ENCODE data around the gene NPTN. TPM values are rescaled to one million over a fixed set of nuclear protein-coding genes. Genes with fewer than 3 reads are reported as not detected.

Gene NPTN
- polyA plus RNA-seq, 3 donors: 86.5 to 137 (median 88.0) TPM

GRCh38 chr15:73573037-73573436, 60.2 kb downstream of the NPTN start:
- no peaks in the 10 kb centered on the region for H3K79me2 ChIP-seq (ENCODE audit: insufficient read depth, low read length)
- H3K9me3 Mint-ChIP-seq: no peaks in the 10 kb centered on the region
- no CpG with 5 or more reads among the region's 1 CpG for WGBS (ENCODE audit: insufficient coverage)
- H3K4me2 ChIP-seq (replicated peaks; ENCODE audit: extremely low read depth, low read length, poor library complexity, severe bottlenecking): no peak overlapping the region
- no peak overlapping the region for H3K4me3 Mint-ChIP-seq
- H3K36me3 Mint-ChIP-seq: peaks cover 88 to 99% of the 10 kb centered on the region in 2 donors
- peaks cover 90 to 100% of the 10 kb centered on the region in 2 donors for H3K36me3 ChIP-seq (replicated peaks in 1 of 2; ENCODE audit: control insufficient read depth in 1 of 2, insufficient read depth in 2 of 2, low read length in 2 of 2)
- H3K9me3 ChIP-seq (replicated peaks in 1 of 2; ENCODE audit: control insufficient read depth in 1 of 2, insufficient read depth in 1 of 2, low read length in 2 of 2): no peaks in the 10 kb centered on the region
- intact Hi-C loops (cut with micrococcal nuclease): no loop called here
- no peak for TF ChIP-seq CTCF (IDR thresholded peaks at IDR 0.05)
- H3K9ac ChIP-seq (ENCODE audit: insufficient read depth, low read length, poor library complexity, severe bottlenecking): no peak overlapping the region
- no peak overlapping the region for H3K27ac ChIP-seq (ENCODE audit: low read depth in 1 of 2, low read length in 2 of 2)
- H3K27me3 ChIP-seq (ENCODE audit: control insufficient read depth in 2 of 2, insufficient read depth in 2 of 2, low read length in 2 of 2): no peaks in the 10 kb centered on the region
- peaks cover 0 to 4% (median 0%) of the 10 kb centered on the region in 3 donors for H3K27me3 Mint-ChIP-seq (ENCODE audit: low read depth in 3 of 3)
- no peak overlapping the region for H2AFZ ChIP-seq (ENCODE audit: insufficient read depth, low read depth, low read length, poor library complexity, severe bottlenecking)
- peaks cover 76% of the 10 kb centered on the region for H4K20me1 ChIP-seq (ENCODE audit: insufficient read depth, low read length)
- no peak overlapping the region for H3K27ac Mint-ChIP-seq
- H3K4me1 Mint-ChIP-seq: no peaks in the 10 kb centered on the region
- H3K4me3 ChIP-seq (replicated peaks in 1 of 3; ENCODE audit: low read depth in 2 of 3, low read length in 3 of 3): no peak overlapping the region
- no peaks in the 10 kb centered on the region for H3K4me1 ChIP-seq (ENCODE audit: control insufficient read depth in 1 of 2, insufficient read depth in 2 of 2, low read length in 2 of 2)
- DNase-seq: no peak

GRCh38 chr15:73572296-73572695, 60.9 kb downstream of the NPTN start:
- Histone ChIP-seq H3K79me2 (ENCODE audit: insufficient read depth, low read length) (no peaks in the 10 kb centered on the region), H2AFZ (ENCODE audit: insufficient read depth, low read depth, low read length, poor library complexity, severe bottlenecking) (no peak overlapping the region), H3K4me1 (ENCODE audit: control insufficient read depth in 1 of 2, insufficient read depth in 2 of 2, low read length in 2 of 2) (no peaks in the 10 kb centered on the region), H3K9ac (ENCODE audit: insufficient read depth, low read length, poor library complexity, severe bottlenecking) (no peak overlapping the region), H3K4me2 (replicated peaks; ENCODE audit: extremely low read depth, low read length, poor library complexity, severe bottlenecking) (no peak overlapping the region), H3K27ac (ENCODE audit: low read depth in 1 of 2, low read length in 2 of 2) (no peak overlapping the region), H3K4me3 (replicated peaks in 1 of 3; ENCODE audit: low read depth in 2 of 3, low read length in 3 of 3) (no peak overlapping the region), H4K20me1 (ENCODE audit: insufficient read depth, low read length) (peaks cover 79% of the 10 kb centered on the region), H3K27me3 (ENCODE audit: control insufficient read depth in 2 of 2, insufficient read depth in 2 of 2, low read length in 2 of 2) (no peaks in the 10 kb centered on the region), H3K9me3 (replicated peaks in 1 of 2; ENCODE audit: control insufficient read depth in 1 of 2, insufficient read depth in 1 of 2, low read length in 2 of 2) (no peaks in the 10 kb centered on the region), H3K36me3 (replicated peaks in 1 of 2; ENCODE audit: control insufficient read depth in 1 of 2, insufficient read depth in 2 of 2, low read length in 2 of 2) (peaks cover 91 to 100% of the 10 kb centered on the region in 2 donors)
- intact Hi-C loops (cut with micrococcal nuclease): no loop called here
- Mint-ChIP-seq H3K4me3 (no peak overlapping the region), H3K4me1 (no peaks in the 10 kb centered on the region), H3K36me3 (peaks cover 88 to 99% of the 10 kb centered on the region in 2 donors), H3K27me3 (ENCODE audit: low read depth in 3 of 3) (peaks cover 0 to 4% (median 0%) of the 10 kb centered on the region in 3 donors), H3K27ac (no peak overlapping the region), H3K9me3 (no peaks in the 10 kb centered on the region)
- no peak for TF ChIP-seq CTCF (IDR thresholded peaks at IDR 0.05)
- 100% methylated on average over 1 of the region's 5 CpGs for WGBS (ENCODE audit: insufficient coverage)
- DNase-seq: no peak

All from CD14-positive monocyte (primary cell).